ENCODE results near the gene IFNG-AS1. TPM values are rescaled to one million over a fixed set of nuclear protein-coding genes. Genes with fewer than 3 reads are reported as not detected.

Gene IFNG-AS1
- total RNA-seq, 1 experiment from 2014 or later: not detected

DNA sequence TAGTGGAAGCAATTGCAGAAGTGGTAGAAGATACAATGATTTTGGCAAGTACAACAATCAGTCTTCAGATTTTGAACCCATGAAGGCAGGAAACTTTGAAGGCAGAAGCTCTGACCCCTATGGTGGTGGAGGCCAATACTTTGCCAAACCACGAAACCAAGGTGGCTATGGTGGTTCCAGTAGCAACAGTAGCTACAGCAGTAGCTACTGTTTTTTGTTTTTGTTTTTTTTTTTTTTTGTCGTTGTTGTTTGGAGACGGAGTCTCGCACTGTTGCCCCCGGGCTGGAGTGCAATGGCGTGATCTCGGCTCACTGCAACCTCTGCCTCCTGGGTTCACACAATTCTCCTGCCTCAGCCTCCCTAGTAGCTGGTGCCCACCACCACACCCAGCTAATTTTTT is 47.4 kb downstream of the IFNG-AS1 start:
- DNase-seq (ENCODE audit: low read depth): no peak

DNA sequence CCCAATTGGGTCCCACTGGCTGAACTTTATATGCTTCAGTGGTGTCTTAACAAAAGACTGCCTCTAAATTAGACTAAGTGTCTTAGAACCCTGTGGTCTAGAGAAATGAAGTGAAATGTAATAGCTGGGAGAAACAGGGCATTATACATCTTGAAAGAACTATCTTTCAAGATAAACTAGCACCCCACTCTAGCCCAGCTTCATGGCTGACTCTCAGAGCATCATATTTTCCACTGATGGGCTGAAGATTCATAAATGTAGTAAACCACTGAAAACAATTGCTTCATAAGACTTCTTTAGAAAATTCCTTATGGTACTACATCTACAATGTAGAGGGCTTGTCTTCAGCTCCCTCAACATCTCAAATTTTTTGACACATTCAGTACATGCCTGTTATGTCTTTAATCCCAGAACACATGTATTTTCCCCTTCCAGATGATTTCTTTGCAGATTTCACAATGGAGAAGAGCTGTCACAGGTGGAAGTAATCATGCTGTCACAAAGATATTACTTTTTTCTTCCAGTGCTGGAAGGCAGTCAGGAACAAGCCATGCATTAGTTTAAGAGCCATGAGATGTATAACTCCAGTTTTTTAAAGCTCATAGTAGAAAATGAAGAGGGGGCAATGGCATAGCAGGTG is 48.5 kb downstream of the IFNG-AS1 start:
- DNase-seq (ENCODE audit: low read depth): no peak

DNA sequence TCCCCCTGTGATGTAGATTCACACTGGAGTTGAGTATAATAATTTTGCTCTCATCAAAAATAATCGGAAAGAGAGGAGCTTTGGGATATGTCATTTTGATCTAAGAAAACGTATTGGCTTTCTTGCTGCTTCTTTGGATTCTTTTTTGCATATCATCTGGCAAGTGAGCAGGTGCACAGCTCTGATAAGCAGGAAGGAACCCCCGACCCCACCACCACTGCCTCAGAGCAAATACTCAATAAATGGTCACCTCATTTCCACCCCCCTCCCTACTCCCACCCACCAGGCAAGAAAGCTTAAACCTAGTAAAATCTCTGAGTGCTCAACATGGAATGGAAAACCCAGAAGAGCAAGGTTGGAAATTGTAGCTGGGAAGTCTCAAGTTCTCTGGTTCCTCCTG is 49.4 kb downstream of the IFNG-AS1 start:
- DNase-seq (ENCODE audit: low read depth): no peak

DNA sequence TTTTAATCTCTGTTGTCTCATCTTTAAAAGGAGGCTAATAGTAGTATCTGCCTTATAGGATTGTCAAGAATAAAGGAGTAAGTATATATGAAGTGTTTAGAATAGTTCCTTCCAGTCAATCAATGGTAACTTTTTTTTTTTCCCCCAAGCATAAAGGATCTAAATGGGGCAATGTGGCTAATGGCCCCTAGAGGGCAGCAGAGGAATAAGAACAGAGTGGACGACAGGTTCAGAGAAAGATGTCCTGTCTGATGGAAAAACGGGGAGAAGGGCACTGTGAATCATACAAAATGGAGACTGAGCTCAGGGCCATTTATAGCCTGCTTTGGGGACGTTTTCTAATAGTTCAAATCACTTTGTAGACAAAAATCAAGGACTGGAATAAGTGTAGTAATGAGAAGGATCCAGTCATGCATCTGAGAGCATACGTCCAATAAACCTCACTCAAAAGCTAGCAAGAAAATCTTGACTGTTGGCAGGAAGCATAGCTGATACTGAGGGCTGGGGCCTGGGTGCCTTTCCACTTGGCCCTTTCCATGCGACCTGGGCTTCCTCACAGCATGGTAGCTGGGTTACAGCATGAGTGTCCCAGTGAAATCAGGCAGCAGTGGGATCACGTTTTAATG is 51.3 kb downstream of the IFNG-AS1 start:
- peak; percentile 57 for DNase-seq (ENCODE audit: low read depth)

DNA sequence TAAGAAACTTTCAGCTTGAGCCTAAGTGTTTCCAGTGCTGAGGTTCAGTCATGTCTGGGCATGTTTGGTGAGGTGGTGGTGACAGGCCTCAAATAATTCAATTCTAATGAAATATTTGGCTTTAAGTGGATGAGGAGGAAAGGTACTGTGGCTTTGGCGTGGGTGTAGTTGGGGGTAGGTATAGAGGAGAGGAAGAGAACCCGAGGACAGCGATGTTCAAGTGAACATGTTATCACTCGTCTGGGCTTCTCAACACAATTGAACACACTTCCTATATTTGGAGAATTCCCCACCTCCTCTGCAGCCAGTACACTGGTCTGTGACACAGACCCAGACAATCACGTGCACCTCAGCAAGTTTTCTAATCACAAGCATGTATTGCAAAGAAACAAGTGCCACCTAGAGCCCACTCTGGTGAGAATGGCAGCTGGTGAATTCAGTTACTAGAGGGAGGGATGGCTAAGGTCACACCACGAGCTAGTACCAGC is 53.0 kb downstream of the IFNG-AS1 start:
- DNase-seq (ENCODE audit: low read depth): peak; percentile 17

DNA sequence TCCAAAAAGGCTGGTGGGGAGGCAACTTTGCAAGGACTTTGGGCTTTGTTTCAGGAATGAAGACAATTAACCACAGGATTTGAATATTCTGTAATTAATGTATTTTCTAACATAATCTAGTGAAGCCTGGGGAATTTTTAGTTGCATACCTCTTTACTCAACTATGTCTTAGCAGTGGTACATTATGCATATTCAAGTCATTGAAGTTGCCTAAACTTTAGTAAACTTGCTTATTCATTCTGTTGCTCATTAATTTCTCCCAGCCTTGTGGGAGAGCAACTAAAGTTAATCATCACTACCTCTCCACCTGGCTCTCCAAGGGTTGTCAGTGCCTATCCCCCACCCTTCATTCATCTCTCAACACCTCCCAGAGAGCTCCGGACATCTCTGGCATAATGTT is 54.2 kb downstream of the IFNG-AS1 start:
- DNase-seq (ENCODE audit: low read depth): no peak

DNA sequence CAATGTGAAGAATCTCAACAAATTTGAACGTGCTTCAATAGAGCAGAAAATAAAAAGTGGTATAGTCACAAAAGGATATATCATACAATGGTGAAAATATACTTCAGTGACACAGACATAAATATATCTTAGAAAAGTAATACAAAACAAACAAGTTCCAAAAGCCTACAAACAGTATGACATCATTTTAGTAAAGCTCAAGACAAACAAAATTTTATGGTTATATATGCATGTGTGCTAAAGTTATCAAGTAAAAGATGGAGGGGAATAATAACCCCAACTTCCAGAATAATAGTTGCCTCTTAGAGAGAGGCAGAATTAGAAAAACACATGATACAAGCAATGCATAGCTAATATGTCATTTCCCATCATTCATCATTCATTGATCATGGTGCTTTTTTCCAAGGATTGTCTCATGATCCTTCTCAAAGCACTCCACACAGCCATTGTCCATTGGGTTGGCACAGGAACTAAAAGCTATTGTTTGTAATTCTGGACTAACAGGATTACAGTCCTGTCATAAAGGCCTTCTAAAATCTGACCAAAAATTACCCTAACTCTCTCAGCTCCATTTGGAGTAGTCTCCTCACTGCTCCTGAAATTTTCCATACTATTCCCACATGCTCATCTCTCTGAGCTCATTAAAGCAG is 59.5 kb downstream of the IFNG-AS1 start:
- DNase-seq (ENCODE audit: low read depth): no peak

DNA sequence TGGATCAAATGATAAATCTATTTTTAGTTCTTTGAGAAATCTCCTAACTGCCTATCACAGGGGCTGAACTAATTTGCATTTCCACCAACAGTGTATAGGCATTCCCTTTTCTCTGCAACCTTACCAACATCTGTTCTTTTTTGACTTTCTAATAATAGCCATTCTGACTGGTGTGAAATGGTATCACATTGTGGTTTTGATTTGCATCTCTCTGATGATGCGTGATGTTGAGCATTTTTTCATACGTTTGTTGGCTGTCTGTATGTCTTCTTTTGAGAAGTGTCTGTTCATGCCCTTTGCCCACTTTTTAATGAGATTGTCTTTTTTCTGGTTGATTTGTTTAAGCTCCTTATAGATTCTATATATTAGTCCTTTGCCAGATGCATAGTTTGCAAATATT is 67.1 kb downstream of the IFNG-AS1 start:
- DNase-seq (ENCODE audit: low read depth): no peak

DNA sequence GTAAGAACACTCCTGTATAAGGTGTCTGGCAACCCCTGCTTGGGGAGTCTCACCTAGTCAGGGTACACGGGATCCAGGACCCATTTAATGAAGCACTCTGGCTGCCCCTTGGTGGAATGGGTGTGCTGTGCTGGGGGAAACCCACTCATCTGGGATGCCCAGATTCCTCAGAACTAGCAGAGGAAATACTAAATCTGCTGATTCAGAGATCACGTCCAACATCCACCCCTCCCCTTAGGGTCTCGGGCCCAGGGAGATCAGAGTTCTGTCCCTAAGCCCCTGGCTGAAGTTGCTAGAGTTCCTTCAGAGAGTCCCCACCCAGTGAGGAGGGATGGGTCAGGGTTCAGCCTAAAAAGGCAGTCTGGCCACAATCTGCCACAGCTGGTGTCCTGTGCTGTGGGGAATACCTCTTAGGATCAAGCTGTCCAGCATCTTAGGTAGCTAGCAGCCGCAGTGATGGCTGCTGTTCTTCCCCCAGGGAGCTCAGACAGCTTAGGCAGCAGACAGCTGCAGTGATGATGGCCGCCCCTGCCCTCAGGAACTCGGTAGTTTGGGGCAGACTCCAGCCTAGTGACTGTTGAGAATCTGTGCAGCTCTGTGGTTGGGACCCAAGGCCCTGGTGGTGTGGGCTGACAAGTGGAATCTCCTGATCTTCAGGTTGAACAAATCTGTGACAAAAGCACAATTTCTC is 74.8 kb downstream of the IFNG-AS1 start:
- DNase-seq (ENCODE audit: low read depth): no peak

DNA sequence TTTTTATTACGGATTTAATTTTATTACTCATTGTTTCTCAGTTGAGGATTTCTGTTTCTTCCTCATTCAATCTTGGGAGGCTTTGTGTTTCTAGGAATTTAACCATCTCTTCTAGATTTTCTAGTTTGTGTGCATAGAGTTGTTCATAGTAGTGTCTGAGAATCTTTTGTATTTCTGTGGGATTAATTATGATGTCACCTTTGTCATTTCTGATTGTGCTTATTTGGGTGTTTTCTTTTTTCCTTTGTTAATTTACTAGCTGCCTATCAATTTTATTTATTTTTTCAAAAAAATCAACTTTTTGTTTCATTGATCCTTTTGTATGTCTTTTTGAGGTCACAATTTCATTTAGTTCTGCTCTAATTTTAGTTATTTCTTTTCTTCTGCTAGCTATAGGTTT is 75.9 kb downstream of the IFNG-AS1 start:
- no peak for DNase-seq (ENCODE audit: low read depth)

DNA sequence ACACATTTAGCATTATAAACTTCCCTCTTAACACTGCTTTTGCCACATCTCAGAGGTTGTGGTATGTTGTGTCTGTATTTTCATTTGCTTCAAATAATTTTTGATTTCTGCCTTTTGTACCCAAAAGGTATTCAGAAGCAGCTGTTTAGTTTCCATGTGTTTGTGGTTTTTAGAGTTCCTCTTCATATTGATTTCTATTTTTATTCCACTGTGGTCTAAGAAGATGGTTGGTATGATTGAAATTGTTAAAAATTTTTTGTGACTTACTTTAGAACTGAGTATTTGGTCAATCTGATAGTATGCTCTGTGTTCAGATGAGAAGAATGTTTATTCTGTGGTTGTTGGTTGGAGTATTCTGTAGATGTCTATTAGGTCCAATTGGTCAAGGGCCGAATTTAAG is 76.4 kb downstream of the IFNG-AS1 start:
- no peak for DNase-seq (ENCODE audit: low read depth)

DNA sequence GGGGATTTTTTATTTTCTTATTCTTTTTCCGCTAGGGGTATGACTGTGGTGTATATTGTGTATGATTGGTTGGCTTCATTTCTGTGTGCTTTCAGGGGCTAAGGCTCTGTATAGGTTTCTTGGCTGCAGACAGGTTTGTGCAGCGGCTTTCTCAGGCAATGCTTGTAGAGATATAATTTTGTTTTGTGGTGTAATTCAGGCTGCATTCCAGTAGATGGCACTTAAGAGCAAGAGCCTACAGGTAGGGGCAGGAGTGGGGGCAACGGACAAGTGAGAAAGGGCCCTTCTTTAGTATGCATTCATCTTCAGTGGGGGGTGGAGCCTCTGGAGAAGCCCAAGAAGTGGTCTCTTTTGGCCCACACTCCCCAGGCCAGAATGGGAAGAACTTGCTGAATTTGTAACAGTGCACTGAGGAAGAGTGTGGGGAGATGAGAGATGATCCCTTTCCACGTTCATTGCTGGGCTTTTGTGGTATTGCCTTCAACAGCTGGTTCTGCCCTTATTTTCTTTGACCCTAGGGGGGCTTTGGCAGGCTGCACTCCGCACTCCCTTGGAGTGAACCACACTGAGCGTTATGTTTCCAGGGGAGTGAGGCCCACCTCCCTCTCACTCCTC is 78.6 kb downstream of the IFNG-AS1 start:
- no peak for DNase-seq (ENCODE audit: low read depth)

DNA sequence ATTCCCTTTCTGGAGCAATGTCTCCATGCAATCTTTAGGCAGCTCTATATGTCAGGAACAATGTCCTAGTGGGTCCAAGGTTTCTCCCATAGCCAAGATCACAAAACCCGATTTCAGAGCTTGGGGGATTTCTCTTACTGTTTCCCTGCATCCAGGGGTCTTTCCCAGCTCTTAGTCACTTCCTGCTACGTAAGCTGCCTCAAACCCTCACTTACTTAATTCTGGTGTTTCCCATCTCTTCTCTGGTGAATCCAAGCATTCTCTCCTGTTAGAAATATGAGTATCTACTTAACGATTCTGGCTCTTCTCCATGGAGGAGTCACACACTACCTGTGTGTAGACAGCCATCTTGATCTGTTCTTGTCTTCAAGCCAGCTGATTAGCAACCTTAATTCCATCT is 80.0 kb downstream of the IFNG-AS1 start:
- DNase-seq (ENCODE audit: low read depth): no peak

Small RNAs within 50 kb of the gene (small RNA-seq; reads per million reads assigned to genes)
- gene AC005294.1 (not detected), gene RPL39P28 (not detected)

Other genes with a start within 250 kb of the IFNG-AS1 start
- gene IFNG, start 170.3 kb downstream of the IFNG-AS1 start, total RNA-seq (2014; rRNA removed; shearing (Covaris generic)): not detected in 2 replicates
- not detected in 2 replicates for gene IL26, start 236.4 kb downstream of the IFNG-AS1 start, total RNA-seq (2014; rRNA removed; shearing (Covaris generic))

Measured in HT1080 (cell line).